PC-9 (cell line): ENCODE data around the gene WDR33. TPM values are rescaled to one million over a fixed set of nuclear protein-coding genes. Genes with fewer than 3 reads are reported as not detected.
"Not testable (repeated sequence)": the region's sequence is repeated elsewhere in the genome, so short reads cannot be mapped to it uniquely, and the experiment has no call there.

Source experiments
- BruUV-seq: library from RNA; stranded (reverse); fragments of 400-500 nt; replicated peaks from 2 replicates; lab custom pipeline; 2021; lab: Mats Ljungman, UMichigan
- CTCF ChIA-PET: fragments of 300-600 bp; sonication (Branson Sonifier 250); formaldehyde crosslinking; loops from one replicate; lab custom pipeline; 2022; ENCODE audit warnings: antibody characterized with exemption; lab: Charles Lee
- POLR2A ChIA-PET: fragments of 300-600 bp; sonication (Branson Sonifier 250); formaldehyde crosslinking; loops from one replicate; lab custom pipeline; 2022; ENCODE audit warnings: antibody characterized with exemption; ENCODE audit not compliant: unreplicated experiment; lab: Charles Lee
- DNase-seq, 2 experiments: peaks; one replicate each; pipeline versions ENCODE4 v3.0.0 to v3.0.0-alpha.2; 2015 to 2022; ENCODE audit warnings: mixed read lengths in 1 of 2
- H2AFZ ChIP-seq: fragments of 200-600 bp; sonication (generic); 2 replicates; pipeline ENCODE4 v1.8.1; 2017; ENCODE audit warnings: antibody characterized with exemption
- H3F3A ChIP-seq: fragments of 200-600 bp; sonication (generic); 2 replicates; pipeline ENCODE4 v1.8.1; 2017; ENCODE audit warnings: antibody characterized with exemption, mild to moderate bottlenecking, low read depth; ENCODE audit not compliant: insufficient read depth
- H3K27ac ChIP-seq: fragments of 200-600 bp; sonication (generic); 2 replicates; pipeline ENCODE4 v1.6.1; 2016; ENCODE audit warnings: mixed run types
- H3K27me3 ChIP-seq: fragments of 200-600 bp; sonication (generic); 2 replicates; pipeline ENCODE4 v1.6.1; 2016; ENCODE audit warnings: low read depth, mixed run types; ENCODE audit not compliant: insufficient read depth
- H3K36me3 ChIP-seq: fragments of 200-600 bp; sonication (generic); 2 replicates; pipeline ENCODE4 v1.6.1; 2016; ENCODE audit warnings: low read depth, mixed run types
- H3K4me1 ChIP-seq: fragments of 200-600 bp; sonication (generic); replicated peaks from 2 replicates; pipeline ENCODE4 v1.6.1; 2016; ENCODE audit warnings: mixed run types; ENCODE audit not compliant: insufficient read depth
- H3K4me2 ChIP-seq: fragments of 200-600 bp; sonication (generic); 2 replicates; pipeline ENCODE4 v1.6.1; 2017; ENCODE audit warnings: mixed run types
- H3K4me3 ChIP-seq: fragments of 200-600 bp; sonication (generic); 2 replicates; pipeline ENCODE4 v1.6.1; 2016; ENCODE audit warnings: mixed run types
- H3K79me2 ChIP-seq: fragments of 200-600 bp; sonication (generic); 2 replicates; pipeline ENCODE4 v1.6.1; 2017; ENCODE audit warnings: low read depth, mixed run types
- H3K9me2 ChIP-seq: fragments of 200-600 bp; sonication (generic); 2 replicates; pipeline ENCODE4 v1.8.1; 2017; ENCODE audit warnings: mild to moderate bottlenecking; ENCODE audit not compliant: insufficient read depth
- H3K9me3 ChIP-seq: fragments of 200-600 bp; sonication (generic); 2 replicates; pipeline ENCODE4 v1.8.1; 2016; ENCODE audit warnings: low read depth; ENCODE audit not compliant: insufficient read depth
- H4K20me1 ChIP-seq: fragments of 200-600 bp; sonication (generic); 2 replicates; pipeline ENCODE4 v1.8.1; 2017; ENCODE audit not compliant: insufficient read depth
- EZH2 ChIP-seq: fragments of 200-600 bp; sonication (generic); IDR thresholded peaks from 2 replicates; pipeline ENCODE4 v1.8.0; 2017; ENCODE audit warnings: antibody characterized with exemption, low read depth
- intact Hi-C: fragments of 100-400 bp; cut with micrococcal nuclease; formaldehyde crosslinking; loops from one replicate; pipeline ENCODE4 v1.10.0; 2022; ENCODE audit not compliant: unreplicated experiment
- total RNA-seq: library from RNA; stranded (reverse); gene quantifications from 2 replicates; pipeline ENCODE4 v1.2.3, GENCODE V29; 2021
- TF ChIP-seq, protein P1 (sequence below): fragments of 200-600 bp; sonication (generic); conservative IDR thresholded peaks from 2 replicates; pipeline ENCODE4 v1.6.1; 2017; ENCODE audit warnings: mixed run types, antibody characterized with exemption, mild to moderate bottlenecking, moderate library complexity

The WDR33 gene
- total RNA-seq, 1 experiment from 2014 or later = 59.3 TPM

DNA sequence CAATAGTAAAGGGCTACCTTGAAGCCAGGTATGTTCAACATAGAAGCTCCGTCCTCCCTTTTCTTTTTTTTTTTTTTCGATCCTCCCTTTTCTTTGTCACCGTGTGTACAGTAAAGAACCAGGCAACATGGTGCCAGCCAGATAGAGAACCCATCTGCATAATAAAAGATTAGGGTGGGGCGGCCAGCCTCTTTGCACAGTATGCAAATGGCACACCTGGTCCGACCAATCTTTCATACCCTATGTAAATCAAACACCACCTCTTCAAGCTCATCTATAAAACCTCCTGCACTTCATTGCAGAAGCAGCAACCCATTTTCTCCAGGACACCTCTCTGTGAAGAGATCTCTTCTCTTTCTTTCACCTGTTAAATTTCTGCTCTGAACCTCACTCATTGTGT, 7.3 kb upstream of the WDR33 start:
- Histone ChIP-seq H3K36me3 (no peaks in the 10 kb centered on the region), H3K9me2 (no peaks in the 10 kb centered on the region), H4K20me1 (no peaks in the 10 kb centered on the region), H3K79me2 (no peaks in the 10 kb centered on the region), H3K4me2 (no peak overlapping the region), H2AFZ (no peak overlapping the region), H3F3A (no peaks in the 10 kb centered on the region), H3K4me3 (no peak overlapping the region), H3K4me1 (no peaks in the 10 kb centered on the region), H3K27ac (no peak overlapping the region), H3K27me3 (peaks cover 30% of the 10 kb centered on the region), H3K9me3 (peaks cover 18% of the 10 kb centered on the region; the same call in 1 of the 2 replicates)
- no TSS peak for BruUV-seq
- intact Hi-C loops = no loop called here
- peak; percentile 9 to 20 for DNase-seq
- ChIA-PET POLR2A (interaction anchor here (0.6 kb wide), 1 partner anchor 16 kb away, joined by 11 read pairs; no protein-coding TSS in a partner anchor), CTCF (no interaction called here)
- no peak for TF ChIP-seq EZH2
- TF ChIP-seq, protein P1, sequence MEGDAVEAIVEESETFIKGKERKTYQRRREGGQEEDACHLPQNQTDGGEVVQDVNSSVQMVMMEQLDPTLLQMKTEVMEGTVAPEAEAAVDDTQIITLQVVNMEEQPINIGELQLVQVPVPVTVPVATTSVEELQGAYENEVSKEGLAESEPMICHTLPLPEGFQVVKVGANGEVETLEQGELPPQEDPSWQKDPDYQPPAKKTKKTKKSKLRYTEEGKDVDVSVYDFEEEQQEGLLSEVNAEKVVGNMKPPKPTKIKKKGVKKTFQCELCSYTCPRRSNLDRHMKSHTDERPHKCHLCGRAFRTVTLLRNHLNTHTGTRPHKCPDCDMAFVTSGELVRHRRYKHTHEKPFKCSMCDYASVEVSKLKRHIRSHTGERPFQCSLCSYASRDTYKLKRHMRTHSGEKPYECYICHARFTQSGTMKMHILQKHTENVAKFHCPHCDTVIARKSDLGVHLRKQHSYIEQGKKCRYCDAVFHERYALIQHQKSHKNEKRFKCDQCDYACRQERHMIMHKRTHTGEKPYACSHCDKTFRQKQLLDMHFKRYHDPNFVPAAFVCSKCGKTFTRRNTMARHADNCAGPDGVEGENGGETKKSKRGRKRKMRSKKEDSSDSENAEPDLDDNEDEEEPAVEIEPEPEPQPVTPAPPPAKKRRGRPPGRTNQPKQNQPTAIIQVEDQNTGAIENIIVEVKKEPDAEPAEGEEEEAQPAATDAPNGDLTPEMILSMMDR = no peak

DNA sequence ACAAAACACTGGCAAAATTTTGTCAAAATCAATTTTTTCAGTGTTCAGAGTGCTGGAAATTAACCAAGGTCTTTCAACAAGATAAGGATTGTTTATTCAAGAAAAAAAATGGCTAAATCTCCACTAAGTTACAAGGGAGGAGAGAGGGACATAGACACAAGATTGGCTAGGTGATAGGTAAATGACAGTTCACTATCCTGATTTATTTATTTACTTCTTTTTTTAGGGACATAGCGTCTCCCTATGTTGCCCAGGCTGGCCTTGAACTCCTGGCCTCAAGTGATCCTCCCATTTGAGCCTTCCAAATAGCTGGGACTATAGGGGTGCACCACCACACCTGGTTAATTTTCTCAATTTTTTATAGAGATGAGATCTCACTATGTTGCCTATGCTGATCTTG, 3.7 kb upstream of the WDR33 start:
- Histone ChIP-seq H3K9me3 (peaks cover 3% of the 10 kb centered on the region; the same call in 1 of the 2 replicates), H3K79me2 (peaks cover 12% of the 10 kb centered on the region), H3K4me3 (no peak overlapping the region), H3K27me3 (peaks cover 30% of the 10 kb centered on the region), H3K9me2 (no peaks in the 10 kb centered on the region), H4K20me1 (peaks cover 7% of the 10 kb centered on the region), H2AFZ (no peak overlapping the region), H3K4me1 (peaks cover 9% of the 10 kb centered on the region), H3K27ac (no peak overlapping the region), H3F3A (peaks cover 7% of the 10 kb centered on the region; the same call in 1 of the 2 replicates), H3K36me3 (no peaks in the 10 kb centered on the region), H3K4me2 (no peak overlapping the region)
- intact Hi-C loops = loop anchor here (5.0 kb wide), 3 partner anchors 43 to 287 kb away; partner anchors contain the start of genes IWS1, POLR2D and SFT2D3
- CTCF ChIA-PET = interaction anchor here (0.6 kb wide), 2 partner anchors 49 to 419 kb away, joined by 3 to 5 read pairs; no protein-coding TSS in a partner anchor
- no peak for DNase-seq
- BruUV-seq = no TSS peak
- TF ChIP-seq, protein P1 = no peak
- no peak for TF ChIP-seq EZH2
- POLR2A ChIA-PET = no interaction called here

- H3K36me3 ChIP-seq, CTCF ChIA-PET, POLR2A ChIA-PET, H3K27me3 ChIP-seq, H3K9me2 ChIP-seq, DNase-seq, H2AFZ ChIP-seq, H3K4me3 ChIP-seq, H3K9me3 ChIP-seq, H3K27ac ChIP-seq, BruUV-seq, H3F3A ChIP-seq: not testable (repeated sequence)
- peak overlapping the region; percentile 82 for H3K4me2 ChIP-seq
- H4K20me1 ChIP-seq = peaks cover 30% of the 10 kb centered on the region
- peaks cover 26% of the 10 kb centered on the region for H3K4me1 ChIP-seq
- intact Hi-C loops = loop anchor here (5.0 kb wide), 3 partner anchors 45 to 285 kb away; partner anchors contain the start of genes IWS1, POLR2D and SFT2D3
- peaks cover 34% of the 10 kb centered on the region for H3K79me2 ChIP-seq
Measured at GRCh38 chr2:127812441-127812840, 1.5 kb upstream of the WDR33 start.
